HG02642 (cell line): ENCODE data around the gene ZNF48.

ENCODE experiments used
- ATAC-seq: cut with Tn5 transposase; IDR thresholded peaks from one replicate; pipeline ENCODE4 v1.9.1; 2021; ENCODE audit warnings: mild to moderate bottlenecking; ENCODE audit not compliant: unreplicated experiment, poor library complexity

Gene ZNF48

GRCh38 chr16:30434852-30435251, 39.6 kb downstream of the ZNF48 start:
- no peak for ATAC-seq

GRCh38 chr16:30437511-30438046, 42.4 kb downstream of the ZNF48 start:
- ATAC-seq: no peak

GRCh38 chr16:30438835-30439234, 43.6 kb downstream of the ZNF48 start:
- ATAC-seq: no peak

GRCh38 chr16:30439720-30440348, 44.6 kb downstream of the ZNF48 start:
- ATAC-seq: no peak

- no peak for ATAC-seq
Measured at GRCh38 chr16:30443631-30444030, 48.4 kb downstream of the ZNF48 start.

GRCh38 chr16:30444231-30445148, 49.3 kb downstream of the ZNF48 start:
- ATAC-seq: no peak

GRCh38 chr16:30445149-30445407, 49.9 kb downstream of the ZNF48 start:
- peak; percentile 9 for ATAC-seq

GRCh38 chr16:30445408-30446202, 50.4 kb downstream of the ZNF48 start, which contains the start of gene SEPHS2:
Gene SEPHS2, minus strand, starts transcription at chr16:30445874. Its CDS starts 147 bp downstream, at chr16:30445727.
- peak; percentile 89 for ATAC-seq

GRCh38 chr16:30446203-30446595, 51.0 kb downstream of the ZNF48 start:
- ATAC-seq: no peak

GRCh38 chr16:30447512-30448226, 52.4 kb downstream of the ZNF48 start:
- ATAC-seq: no peak

GRCh38 chr16:30449116-30449435, 53.9 kb downstream of the ZNF48 start:
- no peak for ATAC-seq
